A673 (cell line): ENCODE data around the gene ELANE. TPM values are rescaled to one million over a fixed set of nuclear protein-coding genes. Genes with fewer than 3 reads are reported as not detected.
"Not testable (repeated sequence)": the region's sequence is repeated elsewhere in the genome, so short reads cannot be mapped to it uniquely, and the experiment has no call there.

Source experiments
- BruUV-seq: library from RNA; stranded (reverse); fragments of 400-500 nt; replicated peaks from 2 replicates; lab custom pipeline; 2021; lab: Mats Ljungman, UMichigan
- CTCF ChIA-PET: fragments of 300-600 bp; sonication (Branson Sonifier 250); formaldehyde crosslinking; loops from one replicate; lab custom pipeline; 2022; ENCODE audit warnings: antibody characterized with exemption; lab: Charles Lee
- POLR2A ChIA-PET: fragments of 300-600 bp; sonication (Branson Sonifier 250); formaldehyde crosslinking; loops from one replicate; lab custom pipeline; 2022; ENCODE audit warnings: antibody characterized with exemption; ENCODE audit not compliant: low non-redundant PET; lab: Charles Lee
- DNase-seq: peaks from one replicate; pipeline ENCODE4 v3.0.0-alpha.2; 2015; ENCODE audit warnings: low spot score
- H3K27ac ChIP-seq: fragments of 200-600 bp; sonication (generic); 2 replicates; pipeline ENCODE4 v1.5.1; 2016; ENCODE audit warnings: mixed run types, low read depth, mild to moderate bottlenecking, mixed read lengths, antibody characterized with exemption, low read length; ENCODE audit not compliant: poor library complexity, severe bottlenecking
- H3K27me3 ChIP-seq: fragments of 200-600 bp; sonication (generic); replicated peaks from 2 replicates; pipeline ENCODE4 v1.6.1; 2017; ENCODE audit warnings: mixed run types, low read depth, mild to moderate bottlenecking, mixed read lengths, antibody characterized with exemption, low read length; ENCODE audit not compliant: insufficient read depth, poor library complexity
- H3K36me3 ChIP-seq: fragments of 200-600 bp; sonication (generic); 2 replicates; pipeline ENCODE4 v1.6.1; 2016; ENCODE audit warnings: mixed run types, mild to moderate bottlenecking, mixed read lengths, antibody characterized with exemption, low read length; ENCODE audit not compliant: insufficient read depth, poor library complexity, severe bottlenecking
- H3K4me1 ChIP-seq: fragments of 200-600 bp; sonication (generic); 2 replicates; pipeline ENCODE4 v1.6.1; 2017; ENCODE audit warnings: mixed run types, mild to moderate bottlenecking, mixed read lengths, antibody characterized with exemption, low read length; ENCODE audit not compliant: insufficient read depth, poor library complexity, severe bottlenecking
- H3K4me3 ChIP-seq: fragments of 200-600 bp; sonication (generic); 2 replicates; pipeline ENCODE4 v1.5.1; 2016; ENCODE audit warnings: low read depth, mixed run types, mild to moderate bottlenecking, mixed read lengths, low read length; ENCODE audit not compliant: poor library complexity, severe bottlenecking
- H3K9me3 ChIP-seq: fragments of 200-600 bp; sonication (generic); 2 replicates; pipeline ENCODE4 v1.6.1; 2016; ENCODE audit warnings: mixed run types, low read depth, mild to moderate bottlenecking, mixed read lengths, antibody characterized with exemption, low read length; ENCODE audit not compliant: poor library complexity, severe bottlenecking
- CTCF ChIP-seq: fragments of 300-800, 200-600 bp; sonication (generic); conservative IDR thresholded peaks from 2 replicates; pipeline ENCODE4 v1.5.1; 2017; ENCODE audit warnings: low read depth, mild to moderate bottlenecking, antibody characterized with exemption, low read length, moderate library complexity, mixed read lengths
- EZH2 ChIP-seq: fragments of 200-600 bp; sonication (generic); IDR thresholded peaks from 2 replicates; pipeline ENCODE4 v1.6.1; 2017; ENCODE audit warnings: borderline replicate concordance, low read depth, mild to moderate bottlenecking, mixed read lengths, antibody characterized with exemption, low read length; ENCODE audit not compliant: poor library complexity, severe bottlenecking
- intact Hi-C: fragments of 100-400 bp; cut with micrococcal nuclease; formaldehyde crosslinking; loops from one replicate; pipeline ENCODE4 v1.10.0; 2022; ENCODE audit not compliant: unreplicated experiment
- total RNA-seq: library from RNA; stranded (reverse); gene quantifications from 2 replicates; pipeline ENCODE4 v1.2.3, GENCODE V29; 2021

The ELANE gene
- total RNA-seq, 1 experiment from 2014 or later, result not detected

GRCh38 chr19:815775-816499 is 36.2 kb upstream of the ELANE start:
- no peak for TF ChIP-seq CTCF
- TF ChIP-seq EZH2, result no peak
- no peaks in the 10 kb centered on the region for H3K9me3 ChIP-seq
- CTCF ChIA-PET, result no interaction called here
- BruUV-seq, result no TSS peak
- POLR2A ChIA-PET, result no interaction called here
- no peaks in the 10 kb centered on the region for H3K27me3 ChIP-seq
- no peak overlapping the region for H3K4me3 ChIP-seq
- no peak for DNase-seq
- intact Hi-C loops, result no loop called here
- H3K4me1 ChIP-seq, result peaks cover 9% of the 10 kb centered on the region
- peaks cover 26% of the 10 kb centered on the region for H3K36me3 ChIP-seq
- H3K27ac ChIP-seq, result no peak overlapping the region

GRCh38 chr19:816500-816857 is 35.6 kb upstream of the ELANE start:
- H3K36me3 ChIP-seq, result peaks cover 21% of the 10 kb centered on the region
- no peak for TF ChIP-seq CTCF
- no peak for TF ChIP-seq EZH2

GRCh38 chr19:820212-820611 is 31.9 kb upstream of the ELANE start:
- H3K27me3 ChIP-seq, H3K4me1 ChIP-seq, H3K4me3 ChIP-seq, CTCF ChIA-PET, BruUV-seq, H3K36me3 ChIP-seq, intact Hi-C loops, POLR2A ChIA-PET, H3K27ac ChIP-seq, DNase-seq, H3K9me3 ChIP-seq: not testable (repeated sequence)

More at GRCh38 chr19:816500-816857, 35.6 kb upstream of the ELANE start:
- no TSS peak for BruUV-seq
- CTCF ChIA-PET, result no interaction called here
- Histone ChIP-seq H3K4me3 (no peak overlapping the region), H3K27me3 (no peaks in the 10 kb centered on the region), H3K27ac (no peak overlapping the region), H3K4me1 (peaks cover 4% of the 10 kb centered on the region), H3K9me3 (no peaks in the 10 kb centered on the region)
- intact Hi-C loops, result no loop called here
- POLR2A ChIA-PET, result no interaction called here
- no peak for DNase-seq
